Measurements from ENCODE around the gene TARS2. TPM values are rescaled to one million over a fixed set of nuclear protein-coding genes. Genes with fewer than 3 reads are reported as not detected.

Gene TARS2
- total RNA-seq, 1 donor from 2014 or later = 29.6 TPM

- Histone ChIP-seq H3K27ac (no peak overlapping the region), H3K9ac (no peak overlapping the region), H2AFZ (replicated peaks) (no peak overlapping the region), H3K4me1 (no peaks in the 10 kb centered on the region), H3K9me3 (ENCODE audit: low read depth) (no peaks in the 10 kb centered on the region), H3K36me3 (no peaks in the 10 kb centered on the region), H3K4me2 (no peak overlapping the region), H3K27me3 (no peaks in the 10 kb centered on the region), H3K79me2 (ENCODE audit: low read depth) (no peaks in the 10 kb centered on the region), H3K4me3 (no peak overlapping the region), H3F3A (ENCODE audit: low read depth) (no peaks in the 10 kb centered on the region), H4K20me1 (ENCODE audit: low read depth) (no peaks in the 10 kb centered on the region)
- no peaks in the 10 kb centered on the region for H3K9me3 Mint-ChIP-seq
- peak; percentile 39 for DNase-seq (ENCODE audit: low spot score)
- peaks cover 9% of the 10 kb centered on the region for H3K4me1 Mint-ChIP-seq
- no peak overlapping the region for H3K4me3 Mint-ChIP-seq
- peaks cover 2% of the 10 kb centered on the region for H3K27me3 Mint-ChIP-seq (ENCODE audit: insufficient read depth, low read depth)
- TF ChIP-seq CTCF (IDR thresholded peaks at IDR 0.05) = peak; percentile 35
- TF ChIP-seq EZH2 (IDR thresholded peaks at IDR 0.05) = no peak
- TF ChIP-seq EZH2phosphoT487 (IDR thresholded peaks at IDR 0.05) = no peak
- no peaks in the 10 kb centered on the region for H3K36me3 Mint-ChIP-seq
- H3K27ac Mint-ChIP-seq = peak overlapping the region; percentile 78
Observed at GRCh38 chr1:150537732-150538684, 50.8 kb downstream of the TARS2 start.

GRCh38 chr1:150543500-150544143 lies 56.4 kb downstream of the TARS2 start:
- Histone ChIP-seq H3K79me2 (ENCODE audit: low read depth) (no peaks in the 10 kb centered on the region), H3K4me1 (peaks cover 9% of the 10 kb centered on the region), H3K4me2 (no peak overlapping the region), H3K9me3 (ENCODE audit: low read depth) (no peaks in the 10 kb centered on the region), H2AFZ (replicated peaks) (peak overlapping the region; percentile 2), H3K4me3 (no peak overlapping the region), H3K27ac (no peak overlapping the region), H3K9ac (no peak overlapping the region), H3K36me3 (no peaks in the 10 kb centered on the region), H4K20me1 (ENCODE audit: low read depth) (peaks cover 3% of the 10 kb centered on the region), H3F3A (ENCODE audit: low read depth) (peaks cover 10% of the 10 kb centered on the region), H3K27me3 (peaks cover 21% of the 10 kb centered on the region)
- DNase-seq (ENCODE audit: low spot score) = no peak
- Mint-ChIP-seq H3K27me3 (ENCODE audit: insufficient read depth, low read depth) (peaks cover 17% of the 10 kb centered on the region), H3K4me3 (peak overlapping the region; percentile 47), H3K27ac (no peak overlapping the region), H3K9me3 (no peaks in the 10 kb centered on the region), H3K4me1 (peaks cover 16% of the 10 kb centered on the region), H3K36me3 (no peaks in the 10 kb centered on the region)
- TF ChIP-seq EZH2 (IDR thresholded peaks at IDR 0.05) = no peak
- TF ChIP-seq EZH2phosphoT487 (IDR thresholded peaks at IDR 0.05) = no peak
- TF ChIP-seq CTCF (IDR thresholded peaks at IDR 0.05) = no peak

- no peak for DNase-seq (ENCODE audit: low spot score)
- Mint-ChIP-seq H3K4me1 (peaks cover 13% of the 10 kb centered on the region), H3K4me3 (no peak overlapping the region), H3K27me3 (ENCODE audit: insufficient read depth, low read depth) (peaks cover 17% of the 10 kb centered on the region), H3K9me3 (no peaks in the 10 kb centered on the region), H3K27ac (no peak overlapping the region), H3K36me3 (no peaks in the 10 kb centered on the region)
- peaks cover 3% of the 10 kb centered on the region for H4K20me1 ChIP-seq (ENCODE audit: low read depth)
- no peak overlapping the region for H3K4me3 ChIP-seq
- no peak overlapping the region for H2AFZ ChIP-seq (replicated peaks)
- peaks cover 27% of the 10 kb centered on the region for H3K27me3 ChIP-seq
- no peak overlapping the region for H3K9ac ChIP-seq
- no peak overlapping the region for H3K27ac ChIP-seq
- H3K36me3 ChIP-seq = no peaks in the 10 kb centered on the region
- TF ChIP-seq EZH2 (IDR thresholded peaks at IDR 0.05) (no peak), CTCF (IDR thresholded peaks at IDR 0.05) (no peak)
- H3K4me2 ChIP-seq = no peak overlapping the region
- peaks cover 13% of the 10 kb centered on the region for H3F3A ChIP-seq (ENCODE audit: low read depth)
- no peaks in the 10 kb centered on the region for H3K79me2 ChIP-seq (ENCODE audit: low read depth)
- no peaks in the 10 kb centered on the region for H3K9me3 ChIP-seq (ENCODE audit: low read depth)
- peaks cover 9% of the 10 kb centered on the region for H3K4me1 ChIP-seq
Observed at GRCh38 chr1:150544204-150544603, 57.0 kb downstream of the TARS2 start.

All from neural progenitor cell (in vitro differentiated cells).